GM12864 (cell line): ENCODE measurements around the gene RACGAP1.

ENCODE experiments used
- DNase-seq: peaks from one replicate; pipeline ENCODE4 v3.0.0-alpha.2; 2011; ENCODE audit warnings: low read depth
- H3K4me3 ChIP-seq: 2 replicates; pipeline ENCODE4 v1.5.1; 2011; ENCODE audit warnings: mild to moderate bottlenecking, low read depth, low read length, control low read depth
- TF ChIP-seq, protein P1 (sequence below): IDR thresholded peaks from 2 replicates; pipeline ENCODE4 v1.5.1; 2011; ENCODE audit warnings: low read depth, mild to moderate bottlenecking, moderate library complexity, low read length, control low read depth, inconsistent platforms; ENCODE audit errors: missing control alignments

The RACGAP1 gene

DNA sequence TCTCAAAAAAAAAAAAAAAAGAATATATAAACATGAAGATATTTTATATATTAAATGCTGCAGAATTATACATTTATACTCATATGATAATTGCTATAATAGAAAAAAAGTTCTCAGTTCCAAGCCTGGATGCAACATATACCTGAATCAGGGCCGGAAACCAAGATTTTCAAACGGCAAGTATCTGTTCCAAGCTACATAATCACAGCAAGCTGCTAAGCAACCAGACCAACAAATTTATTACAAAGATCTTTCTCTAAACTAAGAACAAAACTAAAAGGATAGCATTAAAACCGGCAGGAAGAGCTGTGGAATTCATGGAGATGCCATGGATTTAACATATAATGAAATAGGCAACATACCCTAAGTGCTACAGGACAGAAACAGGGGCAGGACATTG is 7.1 kb downstream of the RACGAP1 start:
- H3K4me3 ChIP-seq: no peak overlapping the region
- no peak for DNase-seq
- TF ChIP-seq, protein P1, sequence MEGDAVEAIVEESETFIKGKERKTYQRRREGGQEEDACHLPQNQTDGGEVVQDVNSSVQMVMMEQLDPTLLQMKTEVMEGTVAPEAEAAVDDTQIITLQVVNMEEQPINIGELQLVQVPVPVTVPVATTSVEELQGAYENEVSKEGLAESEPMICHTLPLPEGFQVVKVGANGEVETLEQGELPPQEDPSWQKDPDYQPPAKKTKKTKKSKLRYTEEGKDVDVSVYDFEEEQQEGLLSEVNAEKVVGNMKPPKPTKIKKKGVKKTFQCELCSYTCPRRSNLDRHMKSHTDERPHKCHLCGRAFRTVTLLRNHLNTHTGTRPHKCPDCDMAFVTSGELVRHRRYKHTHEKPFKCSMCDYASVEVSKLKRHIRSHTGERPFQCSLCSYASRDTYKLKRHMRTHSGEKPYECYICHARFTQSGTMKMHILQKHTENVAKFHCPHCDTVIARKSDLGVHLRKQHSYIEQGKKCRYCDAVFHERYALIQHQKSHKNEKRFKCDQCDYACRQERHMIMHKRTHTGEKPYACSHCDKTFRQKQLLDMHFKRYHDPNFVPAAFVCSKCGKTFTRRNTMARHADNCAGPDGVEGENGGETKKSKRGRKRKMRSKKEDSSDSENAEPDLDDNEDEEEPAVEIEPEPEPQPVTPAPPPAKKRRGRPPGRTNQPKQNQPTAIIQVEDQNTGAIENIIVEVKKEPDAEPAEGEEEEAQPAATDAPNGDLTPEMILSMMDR: no peak

DNA sequence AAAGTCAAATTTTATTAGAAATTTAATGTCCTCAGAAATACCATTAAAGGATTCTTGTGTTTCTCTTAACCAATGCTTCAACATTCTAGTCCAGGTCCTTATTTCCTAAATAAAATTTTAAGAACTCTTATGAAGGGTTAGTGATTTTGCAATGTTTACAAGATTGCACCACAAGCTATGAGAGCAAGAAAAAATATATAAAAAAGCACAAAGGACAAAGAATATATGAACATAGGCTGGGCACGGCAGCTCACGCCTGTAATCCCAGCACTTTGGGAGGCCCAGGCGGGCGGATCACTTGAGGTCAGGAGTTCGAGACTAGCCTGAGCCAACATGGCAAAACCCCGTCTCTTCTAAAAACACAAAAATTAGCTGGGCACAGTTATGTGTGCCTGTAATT is 7.7 kb downstream of the RACGAP1 start:
- no peak for DNase-seq
- H3K4me3 ChIP-seq: no peak overlapping the region
- TF ChIP-seq, protein P1: no peak

DNA sequence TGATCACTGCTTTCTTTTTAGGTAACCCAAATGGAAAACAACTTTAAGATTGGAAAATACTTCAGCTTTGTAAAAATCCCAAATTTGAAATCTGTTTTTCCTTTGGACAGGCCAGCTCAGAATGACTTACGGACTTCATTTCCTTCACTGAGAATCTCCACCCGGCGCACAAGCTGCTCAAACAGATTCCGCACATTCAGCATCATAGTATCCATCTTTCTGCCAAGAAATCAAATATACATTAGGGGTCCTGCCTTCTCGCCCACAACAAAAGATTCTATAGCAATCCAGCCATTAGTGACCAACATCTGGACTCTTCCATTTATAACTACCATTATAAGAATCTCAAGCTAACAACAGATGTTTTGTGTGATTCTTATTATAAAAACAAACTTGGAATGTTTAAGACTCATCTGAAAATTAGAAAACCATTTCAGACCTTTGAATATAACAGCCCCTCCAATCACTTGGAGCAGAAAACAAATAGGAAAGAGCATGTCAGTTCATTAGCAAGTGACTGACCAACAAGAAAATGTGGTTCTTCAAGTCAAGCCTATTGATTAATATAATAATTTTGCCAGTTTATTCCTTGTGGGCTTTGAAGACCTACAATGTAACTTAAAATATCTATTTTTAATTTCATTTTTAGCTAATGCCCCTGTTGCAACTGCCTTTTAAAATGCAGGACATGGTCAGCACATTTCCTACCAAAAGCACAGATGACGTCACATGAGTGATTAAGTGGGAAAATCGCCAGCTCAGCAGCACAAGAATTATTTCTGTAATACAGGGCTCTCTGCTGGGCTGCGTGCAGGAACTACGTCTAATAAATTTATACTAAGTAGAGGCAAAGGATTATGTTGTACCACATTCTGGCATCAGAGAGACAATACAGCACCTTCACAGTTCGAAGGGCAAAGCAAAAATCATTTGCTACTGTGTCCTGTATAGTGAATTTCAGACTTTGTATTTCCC is 8.5 kb downstream of the RACGAP1 start:
- TF ChIP-seq, protein P1: no peak
- DNase-seq: no peak
- H3K4me3 ChIP-seq: no peak overlapping the region

DNA sequence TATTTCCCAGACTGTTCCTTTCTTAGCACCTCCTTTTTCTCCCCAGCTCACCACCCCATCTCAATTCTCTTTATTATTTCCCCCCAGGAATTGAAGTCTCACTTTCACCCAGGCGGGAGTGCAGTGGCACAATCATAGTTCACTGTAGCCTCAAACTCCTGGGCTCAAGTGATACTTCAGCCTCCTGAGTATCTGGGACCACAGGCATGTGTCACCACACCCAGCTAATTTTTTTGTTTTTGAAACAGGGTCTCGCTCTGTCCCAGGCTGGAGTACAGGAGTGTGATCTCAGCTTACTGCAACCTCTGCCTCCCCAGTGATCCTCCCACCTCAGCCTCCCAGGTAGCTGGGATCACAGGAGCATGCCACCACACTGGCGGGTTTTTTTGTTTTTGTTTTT is 11.0 kb downstream of the RACGAP1 start:
- H3K4me3 ChIP-seq: no peak overlapping the region
- no peak for DNase-seq
- TF ChIP-seq, protein P1: no peak

DNA sequence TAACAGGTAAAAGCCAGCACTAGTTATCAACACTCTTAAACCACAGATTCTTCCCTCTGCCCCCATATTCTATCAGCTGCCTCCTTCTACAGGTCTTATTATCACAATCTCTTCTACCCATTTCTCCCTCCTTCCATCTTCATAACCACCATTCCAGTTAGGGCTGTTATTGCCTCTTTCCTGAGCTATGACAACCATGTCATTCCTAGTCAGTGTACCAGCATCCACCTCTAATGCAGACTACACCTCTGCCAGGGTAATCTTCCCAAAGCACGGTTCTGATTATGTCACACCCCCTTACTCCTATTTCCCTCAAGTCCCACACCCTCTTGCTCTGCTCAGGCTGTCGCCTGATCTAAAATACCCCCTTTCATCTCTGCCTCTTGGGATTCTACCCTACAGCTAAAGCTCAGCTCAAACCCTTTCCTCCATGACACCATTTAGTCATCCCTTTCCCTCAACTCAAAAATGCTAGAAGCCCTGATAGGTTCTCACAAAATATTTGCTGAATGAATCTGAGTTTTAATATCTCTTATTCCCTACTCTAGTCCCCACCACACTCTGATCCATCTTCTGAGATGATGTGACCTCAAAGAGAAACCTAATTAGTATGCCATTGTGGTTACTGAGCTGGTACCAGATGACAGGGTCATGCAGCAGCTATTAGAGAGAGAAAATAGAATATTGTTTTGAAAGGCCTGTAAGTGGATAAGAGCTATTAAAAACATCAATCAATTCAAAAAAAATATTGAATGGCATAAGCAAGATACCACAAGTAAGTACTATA is 11.7 kb downstream of the RACGAP1 start:
- H3K4me3 ChIP-seq: no peak overlapping the region
- TF ChIP-seq, protein P1: no peak
- DNase-seq: no peak

DNA sequence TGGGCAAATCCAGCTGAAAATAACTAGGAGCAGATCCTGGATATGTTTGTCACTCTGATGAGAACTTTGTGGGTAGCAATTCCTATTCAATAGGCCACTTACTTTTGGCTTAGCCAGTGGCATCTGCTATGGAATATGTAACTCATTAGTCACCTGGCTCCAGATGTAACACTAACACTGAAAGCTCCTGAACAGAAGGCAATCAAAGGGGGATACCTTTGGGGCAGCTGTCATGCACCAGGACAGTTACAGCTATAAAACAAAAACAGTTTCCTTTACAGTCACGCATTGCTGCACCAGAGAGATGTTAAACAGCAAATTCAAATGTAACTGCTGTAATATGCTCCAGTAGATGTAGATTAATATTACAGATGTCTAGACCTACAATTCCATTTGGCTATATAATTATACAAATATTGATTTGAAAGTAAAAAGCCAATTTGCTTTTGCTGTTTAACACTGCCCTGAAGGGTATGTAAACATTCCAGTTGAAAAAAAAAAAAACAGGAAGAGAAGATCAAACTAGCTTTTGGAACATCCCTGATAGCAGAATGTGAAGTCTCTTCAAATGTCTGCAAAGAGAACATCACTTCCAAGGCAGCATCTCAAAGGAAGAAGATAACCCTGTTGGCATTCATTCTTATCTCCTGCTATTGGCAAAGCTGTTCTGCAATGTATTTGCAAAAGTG is 18.4 kb downstream of the RACGAP1 start:
- DNase-seq: no peak
- TF ChIP-seq, protein P1: no peak
- no peak overlapping the region for H3K4me3 ChIP-seq
